ENCODE data around the gene SPATA18.

DNA sequence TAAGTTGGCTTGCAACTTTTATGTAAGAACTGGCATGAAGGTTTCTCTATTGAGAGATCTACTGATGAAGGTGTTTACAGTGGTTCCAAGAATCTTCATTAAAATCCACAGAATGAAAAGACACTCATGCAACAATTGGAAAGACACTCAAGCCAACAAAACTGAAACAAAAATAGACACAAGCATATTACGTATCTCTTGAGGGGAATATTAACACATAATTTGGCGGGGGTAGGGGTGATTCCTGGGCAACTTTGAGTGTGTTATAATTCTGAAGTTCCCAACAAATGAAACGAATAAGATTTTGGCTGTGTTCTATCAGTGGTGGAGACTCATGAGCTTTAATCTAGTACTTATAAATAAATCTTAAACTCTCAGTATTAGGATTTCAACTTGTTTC is 75.1 kb downstream of the SPATA18 start:
- TF ChIP-seq POLR2A (IDR thresholded peaks at IDR 0.05) (no peak), POLR2AphosphoS5 (IDR thresholded peaks at IDR 0.05; ENCODE audit: insufficient read depth in 1 of 2, low read depth in 1 of 2) (no peak)
- TF ChIP-seq, protein P1, sequence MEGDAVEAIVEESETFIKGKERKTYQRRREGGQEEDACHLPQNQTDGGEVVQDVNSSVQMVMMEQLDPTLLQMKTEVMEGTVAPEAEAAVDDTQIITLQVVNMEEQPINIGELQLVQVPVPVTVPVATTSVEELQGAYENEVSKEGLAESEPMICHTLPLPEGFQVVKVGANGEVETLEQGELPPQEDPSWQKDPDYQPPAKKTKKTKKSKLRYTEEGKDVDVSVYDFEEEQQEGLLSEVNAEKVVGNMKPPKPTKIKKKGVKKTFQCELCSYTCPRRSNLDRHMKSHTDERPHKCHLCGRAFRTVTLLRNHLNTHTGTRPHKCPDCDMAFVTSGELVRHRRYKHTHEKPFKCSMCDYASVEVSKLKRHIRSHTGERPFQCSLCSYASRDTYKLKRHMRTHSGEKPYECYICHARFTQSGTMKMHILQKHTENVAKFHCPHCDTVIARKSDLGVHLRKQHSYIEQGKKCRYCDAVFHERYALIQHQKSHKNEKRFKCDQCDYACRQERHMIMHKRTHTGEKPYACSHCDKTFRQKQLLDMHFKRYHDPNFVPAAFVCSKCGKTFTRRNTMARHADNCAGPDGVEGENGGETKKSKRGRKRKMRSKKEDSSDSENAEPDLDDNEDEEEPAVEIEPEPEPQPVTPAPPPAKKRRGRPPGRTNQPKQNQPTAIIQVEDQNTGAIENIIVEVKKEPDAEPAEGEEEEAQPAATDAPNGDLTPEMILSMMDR (IDR thresholded peaks at IDR 0.05), result no peak
